Adipose tissue (tissue), 3 donors: Measurements from ENCODE around the gene SMCO1. TPM values are rescaled to one million over a fixed set of nuclear protein-coding genes. Genes with fewer than 3 reads are reported as not detected.

Source experiments
- polyA plus RNA-seq, 3 donors: library from polyadenylated mRNA; stranded (reverse); fragments of 200-250 nt; gene quantifications; one replicate each; pipeline ENCODE4 v1.2.3, GENCODE V29; 2013
- donor health status: healthy with polysubstance abuse.
- donor health status: Bipolar disorder and iron deficiency.
- donor health status: healthy.

The SMCO1 gene
- polyA plus RNA-seq, 3 donors: not detected

Other genes starting within 250 kb of the SMCO1 start
- gene PCYT1A, start 227.6 kb downstream of the SMCO1 start, polyA plus RNA-seq: 10 to 100 TPM; 12.9 to 39.8 (median 32.3) TPM
- gene DYNLT2B, start 197.1 kb downstream of the SMCO1 start, polyA plus RNA-seq: 10 to 100 TPM in 1 of 3 donors, 1 to 10 TPM in 2; 6.7 to 13.3 (median 9.3) TPM
- gene TM4SF19, start 177.0 kb downstream of the SMCO1 start, polyA plus RNA-seq: not detected
- gene UBXN7, start 82.9 kb downstream of the SMCO1 start, polyA plus RNA-seq: 10 to 100 TPM in 1 of 3 donors, 1 to 10 TPM in 2; 3.8 to 10.9 (median 4.9) TPM
- gene RNF168, start 11.6 kb downstream of the SMCO1 start, polyA plus RNA-seq: 1 to 10 TPM; 3.2 to 9.6 (median 7.2) TPM
- gene WDR53, start 53.2 kb upstream of the SMCO1 start, polyA plus RNA-seq: 1 to 10 TPM; 3.5 to 9.8 (median 8.5) TPM
- 1 to 10 TPM; 2.4 to 4.4 (median 3.7) TPM for gene FBXO45, start 53.3 kb upstream of the SMCO1 start, polyA plus RNA-seq
- gene NRROS, start 124.3 kb upstream of the SMCO1 start, polyA plus RNA-seq: 1 to 10 TPM; 1.1 to 5.1 (median 3.4) TPM
- gene CEP19, start 196.9 kb upstream of the SMCO1 start, polyA plus RNA-seq: 1 to 10 TPM in 1 of 3 donors, under 1 TPM in 2; 0.58 to 5.3 (median 0.88) TPM
- gene PIGX, start 197.0 kb upstream of the SMCO1 start, polyA plus RNA-seq: 10 to 100 TPM in 2 of 3 donors, 1 to 10 TPM in 1; 7.2 to 11.1 (median 10.1) TPM
- 10 to 100 TPM; 10.2 to 29.2 (median 28.2) TPM for gene PAK2, start 224.5 kb upstream of the SMCO1 start, polyA plus RNA-seq